ENCODE measurements around the gene RGS12.

RGS12 gene

DNA sequence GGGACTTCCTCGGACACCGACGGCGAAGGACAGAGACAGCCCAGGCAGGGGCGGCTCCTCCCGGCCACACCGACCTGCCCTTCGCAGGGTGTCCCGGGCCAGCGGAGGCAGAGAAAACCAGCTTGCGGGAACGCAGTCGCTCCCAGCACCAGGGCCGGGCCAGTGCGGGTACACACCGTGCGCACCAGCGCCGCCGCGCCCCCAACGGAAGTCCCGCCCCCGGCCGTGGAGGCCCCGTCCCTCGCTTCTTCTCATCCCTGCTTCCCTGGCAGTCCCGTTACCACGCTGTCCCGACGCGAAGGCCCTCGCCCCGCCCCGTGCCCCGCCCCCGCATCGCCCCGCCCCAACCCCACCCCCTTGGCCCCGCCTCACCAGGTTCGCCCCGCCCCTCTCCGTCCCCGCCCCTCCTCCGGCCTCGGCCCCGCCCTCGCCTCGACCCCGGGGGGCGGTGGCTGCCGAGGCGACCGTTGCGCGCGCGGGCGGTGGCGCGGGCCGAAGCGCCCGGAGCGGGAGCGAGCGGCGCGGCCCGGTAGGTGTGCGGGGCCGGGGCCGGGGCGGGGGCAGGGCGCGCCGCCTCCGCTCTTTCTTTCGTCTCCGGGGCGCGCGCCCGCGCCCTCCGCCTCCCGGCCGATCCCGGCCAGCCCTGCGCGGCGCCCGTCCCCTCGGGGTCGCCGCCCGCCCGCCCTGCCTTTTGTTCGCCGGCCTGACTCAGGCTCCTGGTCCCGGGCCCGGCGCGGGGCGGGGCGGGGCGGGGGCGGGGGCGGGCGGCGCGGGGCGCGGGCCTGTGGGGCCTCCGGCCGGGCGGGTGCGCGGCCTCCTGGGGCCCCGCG is at the start of gene RGS12:
Gene RGS12, plus strand, starts transcription at position 451 of the 830 bp plus-strand sequence. CDS start 23,150 bp downstream, outside the sequence.
- in situ Hi-C loops (cut with MboI; ENCODE audit: low sequenced_read_pairs): no loop called here

- in situ Hi-C loops (cut with MboI; ENCODE audit: low sequenced_read_pairs): no loop called here
Measured at GRCh38 chr4:3243136-3243780, 49.6 kb upstream of the RGS12 start.

DNA sequence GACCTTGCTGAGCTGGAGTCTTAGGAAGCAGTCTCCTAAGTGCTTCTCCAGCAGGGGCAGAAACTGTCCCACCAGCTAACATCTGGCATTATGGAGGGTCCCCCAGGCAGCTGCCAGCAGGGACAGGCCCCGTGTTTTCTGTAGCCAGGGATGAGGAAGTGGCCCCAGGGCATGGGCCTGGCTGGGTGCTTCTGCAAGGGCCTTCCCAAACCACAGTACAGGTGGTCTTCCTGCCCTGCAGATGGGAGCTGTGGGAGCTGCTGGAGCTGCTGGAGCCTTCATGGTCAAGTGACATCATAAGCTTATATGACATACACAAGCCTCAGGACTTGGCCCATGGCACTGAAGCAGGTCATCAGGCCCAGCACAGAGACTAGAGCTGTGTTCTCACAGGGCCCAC is 48.8 kb upstream of the RGS12 start:
- in situ Hi-C loops (cut with MboI; ENCODE audit: low sequenced_read_pairs): no loop called here

DNA sequence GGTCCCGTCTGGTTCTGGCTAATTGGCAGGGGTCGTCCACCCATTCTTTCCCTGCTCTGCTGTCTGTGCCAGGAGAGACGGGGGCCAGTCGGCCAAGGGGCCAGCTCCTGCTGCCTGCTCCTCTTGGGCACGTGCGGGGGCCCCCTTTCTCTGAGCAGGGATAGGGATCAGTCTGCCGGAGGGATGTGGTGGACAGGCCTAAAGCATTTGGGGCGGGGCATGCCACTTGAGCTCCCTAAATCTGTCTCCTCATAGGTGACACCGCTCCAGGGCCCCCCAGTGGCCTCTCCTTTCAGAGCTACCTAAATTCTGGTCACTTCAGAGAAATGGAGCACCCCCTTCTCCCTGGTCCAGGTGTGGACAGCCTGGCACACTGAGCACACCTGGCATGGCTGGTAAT is 48.1 kb upstream of the RGS12 start:
- in situ Hi-C loops (cut with MboI; ENCODE audit: low sequenced_read_pairs): no loop called here

- in situ Hi-C loops (cut with MboI; ENCODE audit: low sequenced_read_pairs): no loop called here
Measured at GRCh38 chr4:3245676-3246075, 47.1 kb upstream of the RGS12 start.

GRCh38 chr4:3246458-3247398 is 46.1 kb upstream of the RGS12 start:
- in situ Hi-C loops (cut with MboI; ENCODE audit: low sequenced_read_pairs): no loop called here

GRCh38 chr4:3247399-3248177 is 45.2 kb upstream of the RGS12 start:
- in situ Hi-C loops (cut with MboI; ENCODE audit: low sequenced_read_pairs): no loop called here

DNA sequence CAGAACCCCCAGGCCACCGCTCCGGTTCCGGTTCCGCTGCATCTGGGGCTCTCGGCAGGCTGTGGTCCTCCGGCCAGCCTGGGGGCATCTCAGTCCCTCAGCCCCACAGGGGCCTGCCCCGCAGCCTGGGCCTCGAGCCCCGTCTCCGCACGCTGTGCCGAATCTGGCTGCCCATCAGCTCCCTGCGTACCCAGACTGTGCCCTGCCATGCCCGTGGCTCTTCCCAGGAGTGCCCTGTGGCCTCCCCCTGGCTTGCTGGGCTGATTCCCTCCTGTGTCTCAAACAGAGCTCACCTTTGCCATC is 44.7 kb upstream of the RGS12 start:
- in situ Hi-C loops (cut with MboI; ENCODE audit: low sequenced_read_pairs): no loop called here

DNA sequence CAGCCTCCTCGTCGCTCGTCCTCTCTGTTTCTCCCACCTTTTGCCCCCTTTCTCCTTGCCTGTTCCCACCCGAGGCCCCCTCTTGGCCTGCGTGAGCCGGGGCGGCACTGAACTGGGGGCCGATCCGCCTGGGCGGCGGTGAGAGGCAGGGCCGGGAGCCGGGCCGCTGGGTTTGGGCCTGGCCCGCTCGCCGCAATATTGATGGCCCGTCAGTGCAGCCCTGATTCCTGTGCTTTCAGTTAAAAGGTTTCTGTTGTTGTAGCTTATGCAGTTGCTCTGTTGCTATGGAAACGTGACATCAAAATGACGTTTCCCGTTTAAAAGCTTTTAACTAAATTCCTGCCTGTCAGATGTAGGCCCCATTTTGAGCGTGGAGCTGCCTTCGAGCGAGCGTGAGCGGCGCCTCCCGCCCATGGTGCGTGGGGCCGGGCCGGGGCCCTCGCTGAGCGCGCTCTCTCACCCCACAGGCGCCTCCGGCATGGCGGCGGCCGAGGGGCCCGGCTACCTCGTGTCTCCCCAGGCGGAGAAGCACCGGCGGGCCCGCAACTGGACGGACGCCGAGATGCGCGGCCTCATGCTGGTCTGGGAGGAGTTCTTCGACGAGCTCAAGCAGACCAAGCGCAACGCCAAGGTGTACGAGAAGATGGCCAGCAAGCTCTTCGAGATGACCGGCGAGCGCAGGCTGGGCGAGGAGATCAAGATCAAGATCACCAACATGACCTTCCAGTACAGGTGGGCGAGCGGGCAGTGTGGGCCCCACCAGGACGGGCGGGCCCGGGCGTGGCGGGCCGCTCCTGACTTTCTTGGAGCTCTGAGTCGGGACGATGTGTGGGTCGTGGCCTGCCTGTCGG is 43.8 kb upstream of the RGS12 start, which contains the start of gene MSANTD1:
Gene MSANTD1, plus strand, starts transcription at position 349 of the 851 bp plus-strand sequence. Its CDS starts 64 bp downstream, at position 413.
- in situ Hi-C loops (cut with MboI; ENCODE audit: low sequenced_read_pairs): no loop called here

- in situ Hi-C loops (cut with MboI; ENCODE audit: low sequenced_read_pairs): no loop called here
Measured at GRCh38 chr4:3249711-3250437, 42.9 kb upstream of the RGS12 start.

- in situ Hi-C loops (cut with MboI; ENCODE audit: low sequenced_read_pairs): no loop called here
Measured at GRCh38 chr4:3250438-3250955, 42.3 kb upstream of the RGS12 start.

- in situ Hi-C loops (cut with MboI; ENCODE audit: low sequenced_read_pairs): no loop called here
Measured at GRCh38 chr4:3250956-3251690, 41.7 kb upstream of the RGS12 start.

DNA sequence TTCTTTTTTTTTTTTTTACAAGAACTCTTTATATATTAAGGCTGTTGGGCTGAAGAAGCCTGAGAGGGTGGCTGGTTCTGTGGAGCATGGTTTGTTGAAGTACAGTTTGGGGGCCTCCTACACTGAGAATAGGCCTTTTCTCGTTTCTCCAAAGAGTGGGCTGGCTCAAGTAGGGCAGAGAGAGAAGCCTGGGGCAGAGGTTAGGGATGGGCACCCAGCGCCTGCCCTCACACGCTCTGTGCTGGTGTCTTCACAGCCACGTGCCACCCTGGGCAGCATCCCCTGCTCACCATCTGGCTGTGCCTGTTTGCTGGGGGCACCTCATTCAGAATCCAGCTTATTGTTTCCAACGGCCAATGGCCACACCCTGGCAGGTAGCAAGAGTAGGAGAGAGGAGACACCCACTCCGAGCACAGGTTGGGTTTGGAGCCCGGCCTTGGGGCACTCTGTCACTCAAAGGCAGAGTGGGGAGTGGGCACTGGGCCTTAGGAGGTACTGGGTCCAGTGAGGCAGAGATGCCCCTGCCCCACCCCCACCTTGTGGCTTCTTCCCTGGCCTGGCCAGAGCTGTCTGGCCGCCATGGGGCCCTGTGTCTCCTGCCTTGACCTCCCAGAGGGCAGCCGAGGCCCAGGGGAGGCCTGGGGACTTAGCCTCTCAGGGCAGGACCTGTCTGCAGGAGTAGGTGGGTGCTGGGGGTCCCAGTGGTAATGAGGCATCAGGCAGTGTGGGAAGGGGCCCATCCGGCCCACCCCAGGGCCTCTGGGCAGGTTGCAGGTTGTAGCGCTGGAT is 40.9 kb upstream of the RGS12 start:
- in situ Hi-C loops (cut with MboI; ENCODE audit: low sequenced_read_pairs): no loop called here

DNA sequence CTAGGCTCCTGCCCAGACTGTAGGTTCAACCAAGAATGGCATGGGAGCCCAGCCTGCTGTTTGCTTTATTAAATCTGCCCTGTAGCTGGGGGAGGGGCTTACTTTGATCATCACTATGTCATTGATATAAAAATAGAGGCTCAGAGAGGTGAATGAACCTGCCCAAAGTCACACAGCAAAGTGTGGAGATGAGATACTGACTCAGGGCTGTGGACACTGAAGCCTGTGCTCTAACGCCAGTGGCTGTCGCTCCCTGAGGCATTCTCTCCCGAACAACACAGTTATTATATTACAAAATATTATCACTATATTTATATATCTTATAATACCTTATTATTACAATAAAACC is 40.4 kb upstream of the RGS12 start:
- in situ Hi-C loops (cut with MboI; ENCODE audit: low sequenced_read_pairs): no loop called here

GRCh38 chr4:3252831-3253641 is 39.8 kb upstream of the RGS12 start:
- in situ Hi-C loops (cut with MboI; ENCODE audit: low sequenced_read_pairs): no loop called here

GRCh38 chr4:3253808-3254207 is 39.0 kb upstream of the RGS12 start:
- in situ Hi-C loops (cut with MboI; ENCODE audit: low sequenced_read_pairs): no loop called here
